ENCODE results near the gene BCL2L14. TPM values are rescaled to one million over a fixed set of nuclear protein-coding genes. Genes with fewer than 3 reads are reported as not detected.

BCL2L14 gene
- total RNA-seq: not detected in 2 replicates

GRCh38 chr12:12070674-12071656 lies at the start of gene BCL2L14:
Gene BCL2L14, plus strand, starts transcription at chr12:12070939. Its CDS starts 8,367 bp downstream, at chr12:12079306.

Other genes starting within 250 kb of the BCL2L14 start
- gene LRP6, start 196.1 kb downstream of the BCL2L14 start, total RNA-seq: 45.8 and 71.0 TPM in 2 replicates